Measurements from ENCODE around the gene ABCA7. TPM values are rescaled to one million over a fixed set of nuclear protein-coding genes. Genes with fewer than 3 reads are reported as not detected.

Gene ABCA7
- total RNA-seq, 3 donors from 2014 or later: 8.0 to 31.8 (median 26.5) TPM

DNA sequence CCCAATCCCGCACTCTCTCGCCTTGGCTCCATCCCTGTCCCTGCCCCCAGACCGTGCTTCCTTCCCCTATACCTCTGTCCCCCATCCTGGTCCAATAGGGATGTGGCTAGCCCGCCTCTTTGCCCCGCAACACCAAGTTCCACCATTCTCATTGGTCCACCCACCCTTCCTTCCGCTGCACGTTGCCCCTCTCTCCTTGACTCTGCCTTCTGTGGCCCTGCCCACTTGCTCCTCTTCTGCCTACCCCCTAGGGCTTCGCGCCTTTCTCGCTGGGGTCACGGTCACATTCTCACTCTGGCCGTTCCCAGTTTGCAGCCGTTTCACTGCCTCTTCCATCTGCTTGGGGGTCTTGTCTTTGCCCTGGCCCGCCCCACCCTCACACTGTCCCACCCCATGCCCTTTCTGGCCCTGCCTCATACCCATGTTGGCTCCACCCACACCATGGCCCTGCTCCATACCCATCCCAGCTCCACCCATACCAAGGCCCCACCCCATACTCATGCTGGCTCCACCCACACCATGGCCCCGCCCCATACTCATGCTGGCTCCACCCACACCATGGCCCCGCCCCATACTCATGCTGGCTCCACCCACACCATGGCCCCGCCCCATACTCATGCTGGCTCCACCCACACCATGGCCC, 22.6 kb downstream of the ABCA7 start:
- H3K9me3 ChIP-seq: peaks cover 22 to 28% of the 10 kb centered on the region in 2 donors
- H3K27me3 ChIP-seq: peaks cover 0 to 21% of the 10 kb centered on the region in 2 donors
- H3K27ac ChIP-seq: no peak overlapping the region
- H3K36me3 ChIP-seq: no peaks in the 10 kb centered on the region
- peaks cover 9 to 18% of the 10 kb centered on the region in 2 donors for H3K4me1 ChIP-seq
- intact Hi-C loops (cut with DNase I; ENCODE audit: low total_unique reads): no loop called here
- no peak overlapping the region for H3K4me3 ChIP-seq
- DNase-seq (ENCODE audit: low spot score in 2 of 2): no peak
- TF ChIP-seq POLR2A (IDR thresholded peaks at IDR 0.05): no peak
- TF ChIP-seq CTCF (IDR thresholded peaks at IDR 0.05): no peak
- TF ChIP-seq POLR2AphosphoS5 (IDR thresholded peaks at IDR 0.05): no peak

DNA sequence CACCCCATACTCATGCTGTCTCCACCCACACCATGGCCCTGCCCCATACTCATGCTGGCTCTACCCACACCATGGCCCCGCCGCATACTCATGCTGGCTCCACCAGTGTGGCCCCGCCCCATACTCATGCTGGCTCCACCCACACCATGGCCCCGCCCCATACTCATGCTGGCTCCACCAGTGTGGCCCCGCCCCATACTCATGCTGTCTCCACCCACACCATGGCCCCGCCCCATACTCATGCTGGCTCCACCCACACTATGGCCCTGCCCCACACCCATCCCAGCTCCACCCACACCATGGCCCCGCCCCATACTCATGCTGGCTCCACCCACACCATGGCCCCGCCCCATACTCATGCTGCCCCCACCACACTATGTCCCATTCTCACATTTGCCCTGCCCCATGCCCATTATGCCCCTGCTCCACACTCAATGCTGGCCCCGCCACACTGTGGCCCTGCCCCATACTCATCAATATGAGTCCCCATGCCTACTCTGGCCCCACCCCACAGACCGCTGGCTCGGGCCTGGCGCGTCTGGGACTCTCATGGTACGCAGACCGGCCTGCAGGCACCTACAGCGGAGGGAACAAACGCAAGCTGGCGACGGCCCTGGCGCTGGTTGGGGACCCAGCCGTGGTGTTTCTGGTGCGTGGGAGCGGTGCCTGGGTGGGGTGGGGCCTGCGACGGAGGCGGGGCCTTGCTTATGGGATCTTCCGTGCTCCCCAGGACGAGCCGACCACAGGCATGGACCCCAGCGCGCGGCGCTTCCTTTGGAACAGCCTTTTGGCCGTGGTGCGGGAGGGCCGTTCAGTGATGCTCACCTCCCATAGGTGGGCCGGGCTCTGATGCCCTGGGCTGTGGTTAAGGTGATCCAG, 23.4 kb downstream of the ABCA7 start:
- peaks cover 15 to 20% of the 10 kb centered on the region in 2 donors for H3K9me3 ChIP-seq
- H3K4me3 ChIP-seq: no peak overlapping the region
- H3K36me3 ChIP-seq: no peaks in the 10 kb centered on the region
- no peak for DNase-seq (ENCODE audit: low spot score in 2 of 2)
- H3K27me3 ChIP-seq: peaks cover 0 to 28% of the 10 kb centered on the region in 2 donors
- TF ChIP-seq POLR2A (IDR thresholded peaks at IDR 0.05) (no peak), POLR2AphosphoS5 (IDR thresholded peaks at IDR 0.05) (no peak), CTCF (IDR thresholded peaks at IDR 0.05) (no peak)
- H3K4me1 ChIP-seq: peaks cover 9 to 19% of the 10 kb centered on the region in 2 donors
- intact Hi-C loops (cut with DNase I; ENCODE audit: low total_unique reads): no loop called here
- no peak overlapping the region for H3K27ac ChIP-seq

GRCh38 chr19:1063909-1064660, 24.2 kb downstream of the ABCA7 start:
- no peak for DNase-seq (ENCODE audit: low spot score in 2 of 2)
- Histone ChIP-seq H3K9me3 (peaks cover 7 to 12% of the 10 kb centered on the region in 2 donors), H3K27me3 (peaks cover 2 to 36% of the 10 kb centered on the region in 2 donors), H3K27ac (no peak overlapping the region), H3K36me3 (no peaks in the 10 kb centered on the region), H3K4me3 (no peak overlapping the region), H3K4me1 (peaks cover 9 to 19% of the 10 kb centered on the region in 2 donors)
- intact Hi-C loops (cut with DNase I; ENCODE audit: low total_unique reads): no loop called here
- TF ChIP-seq POLR2A (IDR thresholded peaks at IDR 0.05): no peak
- TF ChIP-seq POLR2AphosphoS5 (IDR thresholded peaks at IDR 0.05): no peak
- no peak for TF ChIP-seq CTCF (IDR thresholded peaks at IDR 0.05)

DNA sequence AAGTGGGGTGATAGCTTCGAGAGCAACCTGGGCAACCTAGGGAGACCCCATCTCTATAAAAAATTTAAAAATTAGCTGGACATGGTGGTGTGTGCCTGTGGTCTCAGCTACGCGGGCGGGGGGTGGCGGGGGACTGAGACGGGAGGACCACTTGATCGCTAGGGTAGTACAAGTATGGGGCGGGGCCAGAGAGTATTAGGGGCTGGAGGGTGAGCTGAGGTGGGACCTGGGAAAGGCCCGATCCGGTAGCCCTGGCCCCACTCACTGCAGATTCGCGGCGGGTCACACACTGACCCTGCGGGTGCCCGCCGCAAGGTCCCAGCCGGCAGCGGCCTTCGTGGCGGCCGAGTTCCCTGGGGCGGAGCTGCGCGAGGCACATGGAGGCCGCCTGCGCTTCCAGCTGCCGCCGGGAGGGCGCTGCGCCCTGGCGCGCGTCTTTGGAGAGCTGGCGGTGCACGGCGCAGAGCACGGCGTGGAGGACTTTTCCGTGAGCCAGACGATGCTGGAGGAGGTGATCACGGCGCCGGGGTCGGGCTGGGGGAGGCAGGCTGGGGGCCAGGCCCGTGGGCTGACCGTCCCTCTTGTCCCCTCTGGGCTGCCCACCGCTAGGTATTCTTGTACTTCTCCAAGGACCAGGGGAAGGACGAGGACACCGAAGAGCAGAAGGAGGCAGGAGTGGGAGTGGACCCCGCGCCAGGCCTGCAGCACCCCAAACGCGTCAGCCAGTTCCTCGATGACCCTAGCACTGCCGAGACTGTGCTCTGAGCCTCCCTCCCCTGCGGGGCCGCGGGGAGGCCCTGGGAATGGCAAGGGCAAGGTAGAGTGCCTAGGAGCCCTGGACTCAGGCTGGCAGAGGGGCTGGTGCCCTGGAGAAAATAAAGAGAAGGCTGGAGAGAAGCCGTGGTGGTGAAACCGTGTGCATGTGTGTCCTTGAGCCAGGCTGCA, 25.0 kb downstream of the ABCA7 start:
- peaks cover 5 to 43% of the 10 kb centered on the region in 2 donors for H3K27me3 ChIP-seq
- no peak overlapping the region for H3K27ac ChIP-seq
- no peaks in the 10 kb centered on the region for H3K36me3 ChIP-seq
- no peak for DNase-seq (ENCODE audit: low spot score in 2 of 2)
- peak overlapping the region in 1 of 3 donors; percentile 34 for H3K4me3 ChIP-seq
- H3K4me1 ChIP-seq: peaks cover 9 to 19% of the 10 kb centered on the region in 2 donors
- intact Hi-C loops (cut with DNase I; ENCODE audit: low total_unique reads): no loop called here
- TF ChIP-seq POLR2AphosphoS5 (IDR thresholded peaks at IDR 0.05): no peak
- TF ChIP-seq CTCF (IDR thresholded peaks at IDR 0.05): peak; percentile 75 to 85 (median 76)
- peaks cover 0 to 3% of the 10 kb centered on the region in 2 donors for H3K9me3 ChIP-seq
